Mesothelial cell of epicardium (in vitro differentiated cells): ENCODE measurements around the gene TRIM8. TPM values are rescaled to one million over a fixed set of nuclear protein-coding genes. Genes with fewer than 3 reads are reported as not detected.

Experiments used
- DNase-seq, 2 experiments: peaks; one replicate each; pipeline ENCODE4 v3.0.0; 2021; ENCODE audit warnings: low spot score in 2 of 2; ENCODE audit not compliant: unreplicated experiment in 2 of 2
- H3K27ac Mint-ChIP-seq: 2 replicates; pipeline ENCODE4 v1.8.0; 2021; ENCODE audit warnings: mixed read lengths
- H3K27me3 Mint-ChIP-seq: 2 replicates; pipeline ENCODE4 v1.8.0; 2021; ENCODE audit warnings: low read depth, mixed read lengths
- H3K36me3 Mint-ChIP-seq: 2 replicates; pipeline ENCODE4 v1.8.0; 2021; ENCODE audit warnings: mixed read lengths
- H3K4me1 Mint-ChIP-seq: 2 replicates; pipeline ENCODE4 v1.8.0; 2021; ENCODE audit warnings: mixed read lengths
- H3K4me3 Mint-ChIP-seq: 2 replicates; pipeline ENCODE4 v1.8.0; 2021; ENCODE audit warnings: mild to moderate bottlenecking, moderate library complexity, mixed read lengths
- H3K9me3 Mint-ChIP-seq: 2 replicates; pipeline ENCODE4 v1.8.0; 2021; ENCODE audit warnings: mixed read lengths
- CTCF ChIP-seq: fragments of 200-600 bp; sonication (generic); IDR thresholded peaks from one replicate; pipeline ENCODE4 v1.5.0; 2021; ENCODE audit warnings: antibody characterized with exemption; ENCODE audit not compliant: unreplicated experiment
- total RNA-seq: library from RNA; stranded (reverse); gene quantifications from 3 replicates; pipeline ENCODE4 v1.2.1, GENCODE V29; 2021

The TRIM8 gene
- total RNA-seq, 1 donor from 2014 or later, result 79.2 TPM

GRCh38 chr10:102612964-102613275, 31.4 kb upstream of the TRIM8 start:
- no peak for DNase-seq
- Mint-ChIP-seq H3K4me1 (peaks cover 28% of the 10 kb centered on the region), H3K27ac (peak overlapping the region; percentile 87), H3K27me3 (no peaks in the 10 kb centered on the region), H3K9me3 (no peaks in the 10 kb centered on the region), H3K4me3 (no peak overlapping the region), H3K36me3 (peaks cover 12% of the 10 kb centered on the region)
- no peak for TF ChIP-seq CTCF

- H3K27ac Mint-ChIP-seq, result peak overlapping the region; percentile 87
- H3K9me3 Mint-ChIP-seq, result no peaks in the 10 kb centered on the region
- TF ChIP-seq CTCF, result no peak
- H3K4me3 Mint-ChIP-seq, result no peak overlapping the region
- peaks cover 14% of the 10 kb centered on the region for H3K36me3 Mint-ChIP-seq
- peaks cover 28% of the 10 kb centered on the region for H3K4me1 Mint-ChIP-seq
- no peaks in the 10 kb centered on the region for H3K27me3 Mint-ChIP-seq
- DNase-seq, result no peak
Observed at GRCh38 chr10:102613286-102613685, 31.0 kb upstream of the TRIM8 start.

- Mint-ChIP-seq H3K4me1 (peaks cover 28% of the 10 kb centered on the region), H3K9me3 (no peaks in the 10 kb centered on the region), H3K27ac (no peak overlapping the region), H3K36me3 (peaks cover 14% of the 10 kb centered on the region), H3K27me3 (no peaks in the 10 kb centered on the region), H3K4me3 (no peak overlapping the region)
- TF ChIP-seq CTCF, result no peak
- DNase-seq, result no peak
Observed at GRCh38 chr10:102613785-102614184, 30.5 kb upstream of the TRIM8 start.

GRCh38 chr10:102614888-102615287, 29.4 kb upstream of the TRIM8 start:
- DNase-seq, result no peak
- Mint-ChIP-seq H3K36me3 (peaks cover 11% of the 10 kb centered on the region), H3K27ac (peak overlapping the region; percentile 61), H3K9me3 (no peaks in the 10 kb centered on the region), H3K4me3 (no peak overlapping the region), H3K27me3 (no peaks in the 10 kb centered on the region), H3K4me1 (peaks cover 32% of the 10 kb centered on the region)
- no peak for TF ChIP-seq CTCF

GRCh38 chr10:102615361-102615760, 28.9 kb upstream of the TRIM8 start:
- no peak for DNase-seq
- Mint-ChIP-seq H3K27ac (peak overlapping the region; percentile 61), H3K4me1 (peaks cover 35% of the 10 kb centered on the region), H3K4me3 (no peak overlapping the region), H3K27me3 (no peaks in the 10 kb centered on the region), H3K9me3 (no peaks in the 10 kb centered on the region), H3K36me3 (peaks cover 11% of the 10 kb centered on the region)
- TF ChIP-seq CTCF, result no peak
